ENCODE measurements around the gene CATSPERD. TPM values are rescaled to one million over a fixed set of nuclear protein-coding genes. Genes with fewer than 3 reads are reported as not detected.
"Not testable (repeated sequence)": the region's sequence is repeated elsewhere in the genome, so short reads cannot be mapped to it uniquely, and the experiment has no call there.

CATSPERD gene
- total and polyA plus RNA-seq, 2 of the 4 experiments (the other 2 are of a cell fraction), result not detected

DNA sequence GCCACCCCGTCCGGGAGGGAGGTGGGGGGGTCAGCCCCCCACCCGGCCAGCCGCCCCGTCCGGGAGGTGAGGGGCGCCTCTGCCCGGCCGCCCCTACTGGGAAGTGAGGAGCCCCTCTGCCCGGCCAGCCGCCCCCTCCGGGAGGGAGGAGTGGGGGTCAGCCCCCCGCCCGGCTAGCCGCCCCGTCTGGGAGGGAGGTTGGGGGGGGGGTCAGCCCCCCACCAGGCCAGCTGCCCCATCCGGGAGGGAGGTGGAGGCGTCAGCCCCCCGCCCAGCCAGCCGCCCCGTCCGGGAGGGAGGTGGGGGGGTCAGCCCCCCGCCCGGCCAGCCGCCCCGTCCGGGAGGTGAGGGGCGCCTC lies 18.4 kb upstream of the CATSPERD start:
- intact Hi-C loops (cut with micrococcal nuclease); POLR2A ChIA-PET (ENCODE audit: unreplicated experiment); H2AK9ac ChIP-seq (replicated peaks; ENCODE audit: low read depth, low read length, poor library complexity); H3K4me2 ChIP-seq (ENCODE audit: low read depth, low read length); H3K18ac ChIP-seq (ENCODE audit: low read depth, low read length); H3K4ac ChIP-seq (ENCODE audit: low read depth, low read length); H2BK15ac ChIP-seq (ENCODE audit: low read depth, low read length); H3K23ac ChIP-seq (ENCODE audit: low read depth, low read length); H3K27me3 ChIP-seq (ENCODE audit: control insufficient read depth, insufficient read depth, low read length); H3K14ac ChIP-seq (replicated peaks; ENCODE audit: low read depth, low read length); H2AFZ ChIP-seq (replicated peaks; ENCODE audit: low read length, poor library complexity); ATAC-seq (ENCODE audit: low read depth); H4K91ac ChIP-seq (ENCODE audit: insufficient read depth, low read depth, low read length); H3K9me1 ChIP-seq (ENCODE audit: insufficient read depth, low read length); H2BK5ac ChIP-seq (ENCODE audit: low read depth, low read length, poor library complexity, severe bottlenecking); dilution Hi-C loops (cut with HindIII; ENCODE audit: low sequenced_read_pairs, unreplicated experiment); H3K56ac ChIP-seq (ENCODE audit: extremely low read depth, insufficient read depth, low read length); H4K8ac ChIP-seq (ENCODE audit: low read depth in 2 of 2, low read length in 2 of 2); H2BK120ac ChIP-seq (ENCODE audit: low read depth, low read length); H4K5ac ChIP-seq (ENCODE audit: low read depth, low read length); H3K27ac ChIP-seq (ENCODE audit: insufficient read depth, low read length); H3K4me3 ChIP-seq (ENCODE audit: insufficient read depth, low read depth, low read length); H3K9me3 ChIP-seq (ENCODE audit: control insufficient read depth, insufficient read depth, low read length); H2AK5ac ChIP-seq (ENCODE audit: low read depth, low read length); H3K9ac ChIP-seq (ENCODE audit: low read depth, low read length); CTCF ChIA-PET; in situ Hi-C loops (cut with MboI; ENCODE audit: low sequenced_read_pairs); DNase-seq; H2BK20ac ChIP-seq (ENCODE audit: low read depth, low read length); BruUV-seq (replicated peaks); H3K4me1 ChIP-seq (ENCODE audit: control insufficient read depth, insufficient read depth, low read length): not testable (repeated sequence)
- peaks cover 31% of the 10 kb centered on the region for H4K20me1 ChIP-seq (ENCODE audit: insufficient read depth, low read length)
- H3K36me3 ChIP-seq (ENCODE audit: control insufficient read depth, insufficient read depth, low read length), result peaks cover 59% of the 10 kb centered on the region
- no CpG with 5 or more reads among the region's 28 CpGs for WGBS, 2 experiments (ENCODE audit: extremely low coverage in 2 of 2, insufficient read length in 1 of 2)
- H3K79me1 ChIP-seq (ENCODE audit: low read depth in 1 of 2, low read length in 2 of 2), result peaks cover 11 to 46% of the 10 kb centered on the region in 2 experiments; a peak in 3 of 4 replicates
